Measurements from ENCODE around the gene KIAA2012. TPM values are rescaled to one million over a fixed set of nuclear protein-coding genes. Genes with fewer than 3 reads are reported as not detected.
"Not testable (repeated sequence)": the region's sequence is repeated elsewhere in the genome, so short reads cannot be mapped to it uniquely, and the experiment has no call there.

The KIAA2012 gene
- total RNA-seq, 1 donor from 2014 or later = not detected

DNA sequence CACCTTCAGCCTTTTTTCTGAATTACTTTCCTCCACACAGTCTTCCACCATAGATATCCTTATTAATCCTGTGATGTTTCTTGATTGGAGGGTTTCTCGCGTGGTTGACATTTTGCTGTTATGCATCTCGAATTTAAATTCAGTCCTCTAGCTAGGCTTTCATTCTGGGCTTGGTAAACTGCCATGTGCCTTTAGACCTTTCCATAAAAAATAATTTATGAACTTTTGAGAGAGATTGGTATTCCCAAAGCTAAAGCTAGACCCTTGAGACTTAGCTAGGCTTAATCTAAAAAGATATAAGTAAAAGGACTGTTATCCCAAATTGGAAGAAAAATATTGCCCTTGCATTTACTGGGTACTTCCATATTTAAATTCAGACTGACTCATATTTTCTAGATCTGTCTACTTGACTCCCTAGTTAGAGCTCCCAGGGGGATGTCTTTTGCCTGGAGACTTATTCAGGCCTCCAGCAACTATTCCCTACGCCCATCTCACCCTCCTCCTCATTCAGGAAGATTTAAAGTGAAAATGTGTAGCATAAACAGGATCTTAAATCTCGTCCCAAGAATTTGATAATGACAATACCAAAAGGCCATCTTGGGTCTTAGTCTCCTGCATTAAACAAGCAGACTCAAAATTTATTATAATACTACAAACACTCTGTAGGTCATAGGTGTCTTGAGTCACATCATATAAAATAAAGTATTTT lies 60.3 kb downstream of the KIAA2012 start:
- TF ChIP-seq, protein P1, sequence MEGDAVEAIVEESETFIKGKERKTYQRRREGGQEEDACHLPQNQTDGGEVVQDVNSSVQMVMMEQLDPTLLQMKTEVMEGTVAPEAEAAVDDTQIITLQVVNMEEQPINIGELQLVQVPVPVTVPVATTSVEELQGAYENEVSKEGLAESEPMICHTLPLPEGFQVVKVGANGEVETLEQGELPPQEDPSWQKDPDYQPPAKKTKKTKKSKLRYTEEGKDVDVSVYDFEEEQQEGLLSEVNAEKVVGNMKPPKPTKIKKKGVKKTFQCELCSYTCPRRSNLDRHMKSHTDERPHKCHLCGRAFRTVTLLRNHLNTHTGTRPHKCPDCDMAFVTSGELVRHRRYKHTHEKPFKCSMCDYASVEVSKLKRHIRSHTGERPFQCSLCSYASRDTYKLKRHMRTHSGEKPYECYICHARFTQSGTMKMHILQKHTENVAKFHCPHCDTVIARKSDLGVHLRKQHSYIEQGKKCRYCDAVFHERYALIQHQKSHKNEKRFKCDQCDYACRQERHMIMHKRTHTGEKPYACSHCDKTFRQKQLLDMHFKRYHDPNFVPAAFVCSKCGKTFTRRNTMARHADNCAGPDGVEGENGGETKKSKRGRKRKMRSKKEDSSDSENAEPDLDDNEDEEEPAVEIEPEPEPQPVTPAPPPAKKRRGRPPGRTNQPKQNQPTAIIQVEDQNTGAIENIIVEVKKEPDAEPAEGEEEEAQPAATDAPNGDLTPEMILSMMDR (IDR thresholded peaks at IDR 0.05; ENCODE audit: partially characterized antibody, unreplicated experiment) = no peak
- no peak overlapping the region for H3K27ac Mint-ChIP-seq (ENCODE audit: unreplicated experiment)
- no peak for DNase-seq
- H3K27me3 Mint-ChIP-seq (ENCODE audit: unreplicated experiment) = no peaks in the 10 kb centered on the region
- no peaks in the 10 kb centered on the region for H3K36me3 Mint-ChIP-seq (ENCODE audit: unreplicated experiment)
- H3K4me3 Mint-ChIP-seq (ENCODE audit: unreplicated experiment) = no peak overlapping the region
- no peaks in the 10 kb centered on the region for H3K4me1 Mint-ChIP-seq (ENCODE audit: low read depth, unreplicated experiment)
- H3K9me3 Mint-ChIP-seq (ENCODE audit: unreplicated experiment) = peaks cover 1% of the 10 kb centered on the region

DNA sequence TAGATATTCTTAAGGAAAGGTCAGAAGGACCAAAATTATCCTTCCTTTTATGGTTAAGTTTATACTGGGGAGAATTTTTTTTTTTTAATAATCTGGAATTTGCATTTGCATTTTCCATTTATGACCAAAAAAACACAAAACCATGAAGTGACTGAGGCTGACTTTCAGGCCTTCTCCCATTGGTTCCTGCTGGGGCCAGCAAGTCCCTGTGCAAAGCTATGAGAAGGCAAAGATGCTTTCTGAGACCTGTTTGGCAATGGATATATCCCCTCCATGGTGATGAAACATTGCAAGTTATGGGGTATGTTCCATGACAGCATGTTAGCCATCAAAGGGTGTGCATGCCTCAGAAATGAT lies 60.8 kb downstream of the KIAA2012 start:
- Mint-ChIP-seq H3K4me3 (ENCODE audit: unreplicated experiment) (no peak overlapping the region), H3K4me1 (ENCODE audit: low read depth, unreplicated experiment) (no peaks in the 10 kb centered on the region), H3K9me3 (ENCODE audit: unreplicated experiment) (peaks cover 1% of the 10 kb centered on the region), H3K36me3 (ENCODE audit: unreplicated experiment) (no peaks in the 10 kb centered on the region), H3K27me3 (ENCODE audit: unreplicated experiment) (no peaks in the 10 kb centered on the region), H3K27ac (ENCODE audit: unreplicated experiment) (no peak overlapping the region)
- DNase-seq = no peak
- TF ChIP-seq, protein P1 (IDR thresholded peaks at IDR 0.05; ENCODE audit: partially characterized antibody, unreplicated experiment) = no peak

DNA sequence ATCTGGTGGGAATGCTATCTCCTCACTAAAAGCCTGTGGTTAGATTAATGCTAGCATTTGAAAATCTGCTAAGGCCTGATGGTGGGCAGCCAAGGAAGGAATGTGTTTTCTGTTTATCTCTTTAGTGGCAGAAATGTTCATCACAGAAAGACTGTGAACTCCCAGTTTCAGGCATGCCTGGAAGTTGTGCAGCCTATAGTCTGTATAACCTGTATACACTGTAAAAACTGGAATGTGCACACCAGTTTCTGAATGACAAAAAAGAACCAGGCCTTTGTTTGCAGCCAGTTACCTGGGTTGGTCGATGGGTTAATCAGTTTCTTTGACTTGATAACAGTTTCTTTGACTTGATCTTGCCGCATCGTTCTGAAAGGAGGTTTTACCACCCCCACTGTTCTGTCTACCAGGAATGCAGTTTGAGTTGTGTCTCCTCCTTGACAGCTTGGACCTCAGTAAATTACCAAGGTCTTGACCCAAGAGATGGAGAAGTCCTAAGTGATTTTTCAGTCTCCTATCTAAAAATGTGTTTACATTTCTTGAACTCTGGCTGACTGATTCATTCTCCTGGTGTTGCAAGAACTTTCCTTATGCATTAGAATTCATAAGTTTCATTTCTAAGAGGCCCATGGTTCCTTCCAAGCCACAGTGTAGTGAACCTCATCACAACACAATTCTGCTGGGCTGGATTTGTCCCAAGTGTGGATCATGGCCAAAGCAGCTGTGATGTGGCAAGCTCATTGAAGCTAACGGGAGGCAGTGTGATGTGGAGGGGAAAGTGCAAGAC lies 62.2 kb downstream of the KIAA2012 start:
- no peak for DNase-seq

DNA sequence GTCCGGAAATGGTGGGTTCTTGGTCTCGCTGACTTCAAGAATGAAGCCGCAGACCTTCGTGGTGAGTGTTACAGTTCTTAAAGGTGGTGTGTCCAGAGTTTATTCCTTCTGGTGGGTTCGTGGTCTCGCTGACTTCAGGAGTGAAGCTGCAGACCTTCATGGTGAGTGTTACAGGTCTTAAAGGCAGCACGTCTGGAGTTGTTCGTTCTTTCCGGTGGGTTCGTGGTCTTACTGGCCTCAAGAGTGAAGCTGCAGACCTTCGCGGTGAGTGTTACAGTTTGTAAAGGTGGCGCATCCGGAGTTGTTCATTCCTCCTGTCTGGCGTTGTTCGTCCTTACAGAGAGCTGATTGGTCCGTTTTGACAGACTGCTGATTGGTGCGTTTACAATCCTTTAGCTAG lies 63.0 kb downstream of the KIAA2012 start:
- not testable (repeated sequence) for H3K9me3 Mint-ChIP-seq (ENCODE audit: unreplicated experiment); H3K4me1 Mint-ChIP-seq (ENCODE audit: low read depth, unreplicated experiment)

More for the DNA sequence above, 62.2 kb downstream of the KIAA2012 start:
- Mint-ChIP-seq H3K27me3 (ENCODE audit: unreplicated experiment) (no peaks in the 10 kb centered on the region), H3K4me3 (ENCODE audit: unreplicated experiment) (no peak overlapping the region), H3K36me3 (ENCODE audit: unreplicated experiment) (no peaks in the 10 kb centered on the region), H3K27ac (ENCODE audit: unreplicated experiment) (no peak overlapping the region), H3K4me1 (ENCODE audit: low read depth, unreplicated experiment) (no peaks in the 10 kb centered on the region), H3K9me3 (ENCODE audit: unreplicated experiment) (peaks cover 1% of the 10 kb centered on the region)
- TF ChIP-seq, protein P1 (IDR thresholded peaks at IDR 0.05; ENCODE audit: partially characterized antibody, unreplicated experiment) = no peak

DNA sequence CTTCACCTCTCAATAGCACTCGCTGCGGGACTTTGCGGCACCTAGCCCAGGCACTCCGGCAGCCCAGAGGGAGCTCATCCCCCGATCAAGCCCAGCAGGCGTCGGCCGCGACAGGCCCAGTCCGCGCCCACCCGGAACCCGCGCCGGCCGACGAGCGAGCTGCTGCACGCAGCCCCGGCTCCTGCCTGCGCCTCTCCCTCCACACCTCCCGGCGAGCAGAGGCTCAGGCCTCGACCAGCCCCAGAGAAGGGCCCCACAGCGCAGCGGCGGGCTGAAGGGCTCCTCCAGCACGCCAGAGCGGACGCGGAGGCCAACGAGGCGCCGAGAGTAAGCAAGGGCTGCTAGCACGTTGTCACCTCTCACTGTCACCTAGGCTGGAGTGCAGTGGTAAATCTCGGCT lies 63.5 kb downstream of the KIAA2012 start:
- H3K36me3 Mint-ChIP-seq (ENCODE audit: unreplicated experiment) = no peaks in the 10 kb centered on the region
- no peak for DNase-seq
- TF ChIP-seq, protein P1 (IDR thresholded peaks at IDR 0.05; ENCODE audit: partially characterized antibody, unreplicated experiment) = no peak
- peaks cover 1% of the 10 kb centered on the region for H3K9me3 Mint-ChIP-seq (ENCODE audit: unreplicated experiment)
- no peak overlapping the region for H3K4me3 Mint-ChIP-seq (ENCODE audit: unreplicated experiment)
- H3K27me3 Mint-ChIP-seq (ENCODE audit: unreplicated experiment) = no peaks in the 10 kb centered on the region
- no peaks in the 10 kb centered on the region for H3K4me1 Mint-ChIP-seq (ENCODE audit: low read depth, unreplicated experiment)
- no peak overlapping the region for H3K27ac Mint-ChIP-seq (ENCODE audit: unreplicated experiment)

More for the DNA sequence above, 63.0 kb downstream of the KIAA2012 start:
- not testable (repeated sequence) for H3K4me3 Mint-ChIP-seq (ENCODE audit: unreplicated experiment); H3K27ac Mint-ChIP-seq (ENCODE audit: unreplicated experiment); H3K36me3 Mint-ChIP-seq (ENCODE audit: unreplicated experiment); DNase-seq; H3K27me3 Mint-ChIP-seq (ENCODE audit: unreplicated experiment)

Data from glutamatergic neuron (in vitro differentiated cells).